ENCODE results near the gene PTPN14.

- TF ChIP-seq CTCF (IDR thresholded peaks at IDR 0.05): no peak
- TF ChIP-seq ZFX (IDR thresholded peaks at IDR 0.05; ENCODE audit: borderline replicate concordance): no peak
Observed at GRCh38 chr1:214378492-214378891, 172.9 kb downstream of the PTPN14 start.

Data from 22Rv1 (cell line).